CD4-positive, alpha-beta T cell treated with Interferon alpha-2 for 1 hour (primary cell): ENCODE results near the gene FBP2.
"Not testable (repeated sequence)": the region's sequence is repeated elsewhere in the genome, so short reads cannot be mapped to it uniquely, and the experiment has no call there.

Source experiments
- DNase-seq, 2 donors: peaks; one replicate each; pipeline ENCODE4 v3.0.0-alpha.2; 2020 to 2022

FBP2 gene

GRCh38 chr9:94606646-94607422 is 13.2 kb upstream of the FBP2 start:
- DNase-seq = no peak

- peak; percentile 53 to 60 for DNase-seq
These were observed 9.9 kb upstream of the FBP2 start for GRCh38 chr9:94603259-94604160.

GRCh38 chr9:94602666-94603065 is 9.0 kb upstream of the FBP2 start:
- DNase-seq = no peak

- DNase-seq = no peak
These were observed 7.1 kb upstream of the FBP2 start for GRCh38 chr9:94600715-94601114.

GRCh38 chr9:94600258-94600657 is 6.6 kb upstream of the FBP2 start:
- no peak for DNase-seq

GRCh38 chr9:94599102-94599501 is 5.5 kb upstream of the FBP2 start:
- DNase-seq = no peak

GRCh38 chr9:94592683-94593082 is 941 bp downstream of the FBP2 start:
- DNase-seq = not testable (repeated sequence)

- no peak for DNase-seq
These were observed 1.7 kb downstream of the FBP2 start for GRCh38 chr9:94591876-94592275.

GRCh38 chr9:94591046-94591545 is 2.5 kb downstream of the FBP2 start:
- not testable (repeated sequence) for DNase-seq

- DNase-seq = no peak
These were observed 4.9 kb downstream of the FBP2 start for GRCh38 chr9:94588681-94589080.

- DNase-seq = no peak
These were observed 6.8 kb downstream of the FBP2 start for GRCh38 chr9:94586814-94587213.

- no peak for DNase-seq
These were observed 7.3 kb downstream of the FBP2 start for GRCh38 chr9:94586316-94586715.

GRCh38 chr9:94584555-94584954 is 9.1 kb downstream of the FBP2 start:
- DNase-seq = peak in 1 of 2 donors; percentile 31

- DNase-seq = no peak
These were observed 11.9 kb downstream of the FBP2 start for GRCh38 chr9:94581728-94582127.

- no peak for DNase-seq
These were observed 16.1 kb downstream of the FBP2 start for GRCh38 chr9:94577571-94577970.

- no peak for DNase-seq
These were observed 16.6 kb downstream of the FBP2 start for GRCh38 chr9:94577036-94577435.

GRCh38 chr9:94576131-94576530 is 17.5 kb downstream of the FBP2 start:
- DNase-seq = no peak

GRCh38 chr9:94568972-94569712 is 24.5 kb downstream of the FBP2 start:
- no peak for DNase-seq

- no peak for DNase-seq
These were observed 25.3 kb downstream of the FBP2 start for GRCh38 chr9:94568250-94568889.

- DNase-seq = no peak
These were observed 26.4 kb downstream of the FBP2 start for GRCh38 chr9:94567271-94567670.

- no peak for DNase-seq
These were observed 27.1 kb downstream of the FBP2 start for GRCh38 chr9:94566550-94566949.

- not testable (repeated sequence) for DNase-seq
These were observed 29.3 kb downstream of the FBP2 start for GRCh38 chr9:94564279-94564678.

- DNase-seq = no peak
These were observed 30.1 kb downstream of the FBP2 start for GRCh38 chr9:94563548-94563947.
